HEK293 (cell line): ENCODE results near the gene C13orf46.

ENCODE experiments used
- CTCF ChIA-PET: fragments of 350-600 bp; formaldehyde crosslinking; extraction: SDS; loops from one replicate; lab custom pipeline; 2021; ENCODE audit warnings: antibody characterized with exemption; lab: Yijun Ruan, JAX
- POLR2A ChIA-PET: fragments of 300-600 bp; formaldehyde crosslinking; extraction: SDS; loops from one replicate; lab custom pipeline; 2020; ENCODE audit warnings: antibody characterized with exemption, inconsistent platforms; lab: Yijun Ruan, JAX
- H3K27ac ChIP-seq: fragments of 200-500 bp; sonication (Bioruptor generic); 2 replicates; pipeline ENCODE4 v1.5.1; 2014; ENCODE audit warnings: low read depth, low read length, control low read depth, inconsistent platforms; ENCODE audit errors: extremely low read depth
- H3K36me3 ChIP-seq, 2 experiments: fragments of 200-500 bp in 1 of 2; sonication (Bioruptor generic) in 1 of 2; 1 replicate in 1 of 2; 2 replicates in 1 of 2; pipeline ENCODE4 v1.5.1; 2014 to 2017; ENCODE audit warnings: inconsistent platforms in 2 of 2, low read length in 2 of 2; ENCODE audit not compliant: control insufficient read depth in 2 of 2, insufficient read depth in 1 of 2
- H3K4me1 ChIP-seq: fragments of 200-500 bp; sonication (Bioruptor generic); 2 replicates; pipeline ENCODE4 v1.5.1; 2014; ENCODE audit warnings: mild to moderate bottlenecking, low read length, inconsistent platforms; ENCODE audit not compliant: control insufficient read depth, insufficient read depth
- H3K4me3 ChIP-seq: 2 replicates; pipeline ENCODE4 v1.5.1; 2011; ENCODE audit warnings: low read depth, mild to moderate bottlenecking, control low read depth, low read length, moderate library complexity
- H3K9me3 ChIP-seq: fragments of 200-500 bp; sonication (Bioruptor generic); 2 replicates; pipeline ENCODE4 v1.5.1; 2014; ENCODE audit warnings: low read depth, low read length, inconsistent platforms; ENCODE audit not compliant: control insufficient read depth, insufficient read depth
- GLIS2 ChIP-seq: fragments of 450-650 bp; formaldehyde crosslinking; IDR thresholded peaks from 2 replicates; pipeline ENCODE4 v1.5.1; 2016; ENCODE audit warnings: missing biosample characterization, missing genetic modification characterization
- KLF16 ChIP-seq: fragments of 450-650 bp; formaldehyde crosslinking; IDR thresholded peaks from 2 replicates; pipeline ENCODE4 v1.5.1; 2017; ENCODE audit warnings: missing biosample characterization, missing genetic modification characterization
- MZF1 ChIP-seq: fragments of 450-650 bp; formaldehyde crosslinking; IDR thresholded peaks from 2 replicates; pipeline ENCODE4 v1.5.1; 2017; ENCODE audit warnings: missing biosample characterization, missing genetic modification characterization, borderline replicate concordance
- PRDM6 ChIP-seq: fragments of 450-650 bp; formaldehyde crosslinking; IDR thresholded peaks from 2 replicates; pipeline ENCODE4 v1.5.1; 2017; ENCODE audit warnings: missing biosample characterization, missing genetic modification characterization
- RBAK ChIP-seq: fragments of 450-650 bp; formaldehyde crosslinking; IDR thresholded peaks from 2 replicates; pipeline ENCODE4 v1.5.1; 2016; ENCODE audit warnings: missing biosample characterization, missing genetic modification characterization
- SP2 ChIP-seq: fragments of 450-650 bp; formaldehyde crosslinking; IDR thresholded peaks from 2 replicates; pipeline ENCODE4 v1.5.1; 2016; ENCODE audit warnings: missing biosample characterization, missing genetic modification characterization
- ZNF10 ChIP-seq: fragments of 450-650 bp; formaldehyde crosslinking; IDR thresholded peaks from 2 replicates; pipeline ENCODE4 v1.5.1; 2017; ENCODE audit warnings: missing biosample characterization, missing genetic modification characterization
- ZNF121 ChIP-seq: fragments of 450-650 bp; formaldehyde crosslinking; IDR thresholded peaks from 2 replicates; pipeline ENCODE4 v1.5.1; 2016; ENCODE audit warnings: missing biosample characterization, missing genetic modification characterization
- ZNF18 ChIP-seq: fragments of 450-650 bp; formaldehyde crosslinking; IDR thresholded peaks from 2 replicates; pipeline ENCODE4 v1.5.1; 2016; ENCODE audit warnings: missing biosample characterization, missing genetic modification characterization
- ZNF449 ChIP-seq: fragments of 450-650 bp; formaldehyde crosslinking; IDR thresholded peaks from 2 replicates; pipeline ENCODE4 v1.5.1; 2017; ENCODE audit warnings: missing biosample characterization, mild to moderate bottlenecking, missing genetic modification characterization, moderate library complexity
- ZNF544 ChIP-seq: fragments of 450-650 bp; formaldehyde crosslinking; IDR thresholded peaks from 2 replicates; pipeline ENCODE4 v1.5.0; 2017; ENCODE audit warnings: missing biosample characterization, missing genetic modification characterization
- ZNF76 ChIP-seq: fragments of 450-650 bp; formaldehyde crosslinking; IDR thresholded peaks from 2 replicates; pipeline ENCODE4; 2016; ENCODE audit warnings: low read depth, missing biosample characterization, missing genetic modification characterization, borderline replicate concordance
- ZNF777 ChIP-seq: fragments of 450-650 bp; formaldehyde crosslinking; IDR thresholded peaks from 2 replicates; pipeline ENCODE4 v1.5.1; 2017; ENCODE audit warnings: missing biosample characterization, missing genetic modification characterization, borderline replicate concordance
- ZNF830 ChIP-seq: fragments of 450-650 bp; IDR thresholded peaks from 2 replicates; pipeline ENCODE4 v1.5.0; 2018; ENCODE audit warnings: missing biosample characterization, missing genetic modification characterization, low read depth, mild to moderate bottlenecking, moderate library complexity
- ZSCAN16 ChIP-seq: fragments of 450-650 bp; formaldehyde crosslinking; IDR thresholded peaks from 2 replicates; pipeline ENCODE4 v1.5.1; 2016; ENCODE audit warnings: missing biosample characterization, missing genetic modification characterization

C13orf46 gene

GRCh38 chr13:113995051-113995601, 21.2 kb upstream of the C13orf46 start:
- Histone ChIP-seq H3K4me3 (no peak overlapping the region), H3K4me1 (no peaks in the 10 kb centered on the region), H3K27ac (no peak overlapping the region)
- ChIA-PET CTCF (no interaction called here), POLR2A (no interaction called here)
- TF ChIP-seq ZNF777 (tag by site-specific recombination) (no peak), KLF16 (no peak), MZF1 (no peak), ZNF10 (tag by site-specific recombination) (no peak), ZNF76 (tag by site-specific recombination) (no peak), ZSCAN16 (tag by site-specific recombination) (no peak), SP2 (tag by site-specific recombination) (no peak), GLIS2 (tag by site-specific recombination) (no peak), PRDM6 (tag by site-specific recombination) (no peak), ZNF544 (no peak), ZNF121 (tag by site-specific recombination) (no peak), RBAK (tag by site-specific recombination) (no peak)
- TF ChIP-seq, all 188 proteins: peak for 0
- Histone ChIP-seq H3K9me3 (no peaks in the 10 kb centered on the region), H3K36me3 (peaks cover 0 to 15% of the 10 kb centered on the region in 2 experiments; a peak in 1 of 3 replicates)

- Histone ChIP-seq H3K4me3 (no peak overlapping the region), H3K4me1 (no peaks in the 10 kb centered on the region), H3K9me3 (no peaks in the 10 kb centered on the region), H3K36me3 (peaks cover 0 to 16% of the 10 kb centered on the region in 2 experiments; a peak in 1 of 3 replicates), H3K27ac (no peak overlapping the region)
- ChIA-PET CTCF (no interaction called here), POLR2A (no interaction called here)
- TF ChIP-seq ZNF830 (tag by site-specific recombination): no peak
Measured at GRCh38 chr13:113992276-113993005, 18.6 kb upstream of the C13orf46 start.

- H3K4me3 ChIP-seq: no peak overlapping the region
- no peak for TF ChIP-seq ZNF449 (tag by site-specific recombination)
- peak; percentile 94 for TF ChIP-seq ZNF18 (tag by site-specific recombination)
- ChIA-PET POLR2A (no interaction called here), CTCF (no interaction called here)
- H3K4me1 ChIP-seq: no peaks in the 10 kb centered on the region
- H3K36me3 ChIP-seq: peaks cover 0 to 16% of the 10 kb centered on the region in 2 experiments; a peak in 1 of 3 replicates
- H3K9me3 ChIP-seq: no peaks in the 10 kb centered on the region
- no peak overlapping the region for H3K27ac ChIP-seq
Measured at GRCh38 chr13:113991676-113992179, 17.9 kb upstream of the C13orf46 start.
